Liver (tissue), 3 donors: Measurements from ENCODE around the gene CDH23.
A peak's percentile ranks its signal among the peaks of the same experiment; 100 is the strongest.

ENCODE experiments used
- ATF3 ChIP-seq: IDR thresholded peaks from 2 replicates; pipeline ENCODE4 v1.6.1; 2016; ENCODE audit warnings: antibody characterized with exemption
- CTCF ChIP-seq: fragments of 150-350 bp; IDR thresholded peaks from 2 replicates; pipeline ENCODE4 v1.5.1; 2017; ENCODE audit warnings: improper control_type of control experiment, low read depth, low read length; ENCODE audit not compliant: missing input control
- GABPA ChIP-seq, 2 donors: IDR thresholded peaks in 1 of 2; conservative IDR thresholded peaks in 1 of 2; 2 replicates each; pipeline ENCODE4 v1.6.1; 2016; ENCODE audit warnings: antibody characterized with exemption in 2 of 2, mild to moderate bottlenecking in 1 of 2, moderate library complexity in 1 of 2
- RAD21 ChIP-seq, 2 donors: IDR thresholded peaks; 2 replicates each; pipeline ENCODE4 v1.6.1; 2016; ENCODE audit warnings: antibody characterized with exemption in 2 of 2, mild to moderate bottlenecking in 2 of 2
- YY1 ChIP-seq: IDR thresholded peaks from 2 replicates; pipeline ENCODE4 v1.6.1; 2016; ENCODE audit warnings: antibody characterized with exemption, mild to moderate bottlenecking
- ZBTB33 ChIP-seq: IDR thresholded peaks from 2 replicates; pipeline ENCODE4 v1.6.1; 2016; ENCODE audit warnings: antibody characterized with exemption
- donor health status: healthy.
- donor health status: healthy.

GRCh38 chr10:71708301-71708703, 311.6 kb downstream of the CDH23 start:
- peak; percentile 79 for TF ChIP-seq CTCF
- no peak for TF ChIP-seq GABPA (IDR thresholded peaks at IDR 0.05 in 1 of 2, conservative IDR thresholded peaks at IDR 0.05 in 1 of 2)
- TF ChIP-seq YY1, result no peak
- peak; percentile 86 to 94 for TF ChIP-seq RAD21 (IDR thresholded peaks at IDR 0.05)
- TF ChIP-seq ZBTB33, result no peak
- TF ChIP-seq ATF3, result no peak
